K562 (cell line): ENCODE measurements around the gene NCKIPSD. TPM values are rescaled to one million over a fixed set of nuclear protein-coding genes. Genes with fewer than 3 reads are reported as not detected.

Experiments used
- ATF6 ChIP-seq: sonication (generic); formaldehyde crosslinking; IDR thresholded peaks from 2 replicates; pipeline ENCODE4 v1.4.0; 2020; ENCODE audit warnings: mild to moderate bottlenecking, missing genetic modification reagents
- CBX3 ChIP-seq, 2 experiments: IDR thresholded peaks; 1 replicate in 1 of 2; 2 replicates in 1 of 2; pipeline ENCODE4 v1.6.1; 2012; ENCODE audit warnings: inconsistent platforms in 2 of 2, low read length in 2 of 2, borderline replicate concordance in 1 of 2, control low read depth in 1 of 2
- CTCF ChIP-seq, 3 experiments: IDR thresholded peaks in 2 of 3; conservative IDR thresholded peaks in 1 of 3; 2 replicates each; pipeline ENCODE4 v1.5.1; 2011 to 2012; ENCODE audit warnings: low read length in 3 of 3, mild to moderate bottlenecking in 3 of 3, control low read depth in 2 of 3, improper control_type of control experiment in 1 of 3, inconsistent platforms in 1 of 3, low read depth in 1 of 3, mixed read lengths in 1 of 3, moderate library complexity in 1 of 3; ENCODE audit not compliant: insufficient read depth in 2 of 3
- HIVEP1 ChIP-seq: fragments of 250-450 bp; sonication (Bioruptor Pico); IDR thresholded peaks from 2 replicates; pipeline ENCODE4 v1.4.0; 2020; ENCODE audit warnings: mild to moderate bottlenecking
- HMGN3 ChIP-seq: IDR thresholded peaks from 2 replicates; pipeline ENCODE4 v1.6.1; 2011; ENCODE audit warnings: borderline replicate concordance, low read depth, mild to moderate bottlenecking, mixed read lengths, low read length; ENCODE audit not compliant: insufficient read length; ENCODE audit errors: extremely low read depth
- KDM5B ChIP-seq: fragments of 200-600 bp; sonication (generic); IDR thresholded peaks from 2 replicates; pipeline ENCODE4 v1.6.1; 2012; ENCODE audit warnings: low read depth, mild to moderate bottlenecking, moderate library complexity, low read length, control low read depth, inconsistent platforms; ENCODE audit not compliant: insufficient replicate concordance
- MIER1 ChIP-seq: fragments of 450-650 bp; IDR thresholded peaks from 2 replicates; pipeline ENCODE4 v1.6.1; 2016; ENCODE audit warnings: antibody characterized with exemption, mild to moderate bottlenecking, low read depth
- NELFE ChIP-seq: IDR thresholded peaks from 2 replicates; pipeline ENCODE4 v1.6.1; 2011; ENCODE audit warnings: mild to moderate bottlenecking; ENCODE audit not compliant: insufficient read depth, insufficient read length
- PHF20 ChIP-seq: fragments of 450-650 bp; IDR thresholded peaks from 2 replicates; pipeline ENCODE4 v1.6.1; 2018; ENCODE audit not compliant: partially characterized antibody
- POU5F1 ChIP-seq: fragments of 150-350 bp; IDR thresholded peaks from 2 replicates; pipeline ENCODE4 v1.6.1; 2014; ENCODE audit warnings: borderline replicate concordance, low read length, low read depth, mild to moderate bottlenecking; ENCODE audit not compliant: partially characterized antibody
- SMARCA5 ChIP-seq: fragments of 450-650 bp; IDR thresholded peaks from 2 replicates; pipeline ENCODE4 v1.6.1; 2016
- STAG1 ChIP-seq: sonication (generic); formaldehyde crosslinking; IDR thresholded peaks from 2 replicates; pipeline ENCODE4 v1.5.0; 2020; ENCODE audit warnings: missing genetic modification reagents, borderline replicate concordance
- SUPT5H ChIP-seq: fragments of 450-650 bp; IDR thresholded peaks from 2 replicates; pipeline ENCODE4 v1.6.1; 2016
- TARDBP ChIP-seq: fragments of 450-650 bp; IDR thresholded peaks from 2 replicates; pipeline ENCODE4 v1.6.1; 2016
- USF2 ChIP-seq: sonication (generic); formaldehyde crosslinking; IDR thresholded peaks from 2 replicates; pipeline ENCODE4 v1.5.0; 2020; ENCODE audit warnings: missing genetic modification reagents
- ZBTB26 ChIP-seq: fragments of 450-650 bp; formaldehyde crosslinking; IDR thresholded peaks from 2 replicates; pipeline ENCODE4 v1.4.0; 2022; ENCODE audit warnings: missing genetic modification characterization
- ZNF511 ChIP-seq: sonication (generic); formaldehyde crosslinking; IDR thresholded peaks from 2 replicates; pipeline ENCODE4 v1.8.0; 2022; ENCODE audit warnings: mild to moderate bottlenecking, missing genetic modification reagents
- ZSCAN29 ChIP-seq: fragments of 450-650 bp; IDR thresholded peaks from 2 replicates; pipeline ENCODE4 v1.6.1; 2017
- polyA plus RNA-seq, 8 experiments: library from polyadenylated mRNA; depleted of rRNA in 4 of 8; stranded (reverse) in 5 of 8; unstranded in 3 of 8; fragments of >200 nt; fragmentation: Nextera tagmentation in 2 of 8; fragmentation: Illumina TruSeq in 1 of 8; extraction: Ambion mirVana in 2 of 8; extraction: Trizol in 1 of 8; gene quantifications; 2 replicates each; pipeline versions ENCODE4 v1.2.1 to v1.2.3, GENCODE V29; 2011 to 2014; ENCODE audit warnings: inconsistent platforms in 1 of 8, missing spikeins in 1 of 8
- total RNA-seq, 7 experiments: library from RNA; depleted of rRNA in 6 of 7; stranded (reverse); fragments of >200 nt in 6 of 7; fragmentation: Illumina TruSeq in 2 of 7; extraction: Trizol in 2 of 7; gene quantifications; 2 replicates each; pipeline versions ENCODE4 v1.2.1 to v1.2.3, GENCODE V29; 2011 to 2021; ENCODE audit warnings: low replicate concordance in 1 of 7

The NCKIPSD gene
- total and polyA plus RNA-seq, 9 of the 15 experiments (the other 6 are each of a cell fraction or from before 2014, with no cell fraction given), result 0.49 to 24.4 (median 12.3) TPM

GRCh38 chr3:48685603-48686511 lies at the start of gene NCKIPSD (continued):
- TF ChIP-seq CTCF (IDR thresholded peaks at IDR 0.05 in 2 of 3, conservative IDR thresholded peaks at IDR 0.05 in 1 of 3; ENCODE audit: insufficient read depth in 2 of 3, low read depth in 1 of 3, low read length in 3 of 3) (peak; percentile 61 to 81 (median 66)), SMARCA5 (no peak), ATF6 (CRISPR knock-in tag) (no peak), HMGN3 (peak; percentile 60), PHF20 (peak; percentile 51), MIER1 (no peak), TARDBP (0 out of 2 replicates have a peak, but pooled peaks have one; percentile 41), ZSCAN29 (no peak), STAG1 (peak; percentile 43), KDM5B (peak; percentile 89), SUPT5H (peak; percentile 65; the same call in 1 of the 2 replicates), POU5F1 (no peak), ZBTB26 (no peak), ZNF511 (CRISPR knock-in tag) (peak; percentile 32; the same call in 1 of the 2 replicates), HIVEP1 (no peak), NELFE (no peak), CBX3 (IDR thresholded peaks at IDR 0.05; ENCODE audit: borderline replicate concordance in 1 of 2, low read length in 2 of 2) (no peak), USF2 (CRISPR knock-in tag) (no peak)
